ENCODE measurements around the gene NUDT15. TPM values are rescaled to one million over a fixed set of nuclear protein-coding genes. Genes with fewer than 3 reads are reported as not detected.

NUDT15 gene
- total RNA-seq, 2 donors from 2014 or later = 42.0 to 59.8 TPM

DNA sequence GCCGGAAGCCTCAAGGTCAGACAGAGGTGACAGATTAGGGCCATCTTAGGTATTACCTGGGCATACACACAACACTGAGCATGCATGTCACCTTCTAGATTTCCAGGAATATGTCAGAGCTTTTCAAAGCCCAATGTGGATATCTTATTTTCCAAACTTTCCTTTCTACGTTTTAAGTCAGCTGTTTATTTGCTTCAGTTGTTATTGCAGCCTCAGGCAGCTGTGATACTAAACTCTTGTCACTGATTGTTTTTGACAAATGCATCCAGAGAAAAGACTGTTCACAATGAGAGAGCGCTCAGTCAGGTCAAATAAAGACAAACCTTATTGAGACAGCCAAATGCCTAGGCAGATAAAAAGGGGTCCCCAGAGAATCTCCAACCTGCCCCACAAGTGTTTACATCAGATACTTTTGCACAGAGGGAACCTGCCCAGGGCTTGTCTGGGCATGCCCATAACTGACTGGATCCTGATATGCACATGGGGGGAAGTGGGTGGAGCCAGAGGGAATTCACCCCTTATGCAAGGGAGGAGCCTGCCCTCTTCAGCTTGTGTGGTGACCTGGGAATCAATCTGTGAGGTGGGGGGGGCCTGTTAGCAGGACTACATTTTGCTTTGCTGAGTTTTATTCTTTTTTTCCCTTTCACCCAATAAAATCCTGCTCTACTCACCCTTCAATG lies 28.9 kb downstream of the NUDT15 start:
- TF ChIP-seq, protein P1, sequence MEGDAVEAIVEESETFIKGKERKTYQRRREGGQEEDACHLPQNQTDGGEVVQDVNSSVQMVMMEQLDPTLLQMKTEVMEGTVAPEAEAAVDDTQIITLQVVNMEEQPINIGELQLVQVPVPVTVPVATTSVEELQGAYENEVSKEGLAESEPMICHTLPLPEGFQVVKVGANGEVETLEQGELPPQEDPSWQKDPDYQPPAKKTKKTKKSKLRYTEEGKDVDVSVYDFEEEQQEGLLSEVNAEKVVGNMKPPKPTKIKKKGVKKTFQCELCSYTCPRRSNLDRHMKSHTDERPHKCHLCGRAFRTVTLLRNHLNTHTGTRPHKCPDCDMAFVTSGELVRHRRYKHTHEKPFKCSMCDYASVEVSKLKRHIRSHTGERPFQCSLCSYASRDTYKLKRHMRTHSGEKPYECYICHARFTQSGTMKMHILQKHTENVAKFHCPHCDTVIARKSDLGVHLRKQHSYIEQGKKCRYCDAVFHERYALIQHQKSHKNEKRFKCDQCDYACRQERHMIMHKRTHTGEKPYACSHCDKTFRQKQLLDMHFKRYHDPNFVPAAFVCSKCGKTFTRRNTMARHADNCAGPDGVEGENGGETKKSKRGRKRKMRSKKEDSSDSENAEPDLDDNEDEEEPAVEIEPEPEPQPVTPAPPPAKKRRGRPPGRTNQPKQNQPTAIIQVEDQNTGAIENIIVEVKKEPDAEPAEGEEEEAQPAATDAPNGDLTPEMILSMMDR (conservative IDR thresholded peaks at IDR 0.05) = no peak
- no peaks in the 10 kb centered on the region for H3K27me3 Mint-ChIP-seq (ENCODE audit: insufficient read depth)
- WGBS, 2 experiments (ENCODE audit: insufficient coverage in 1 of 2, insufficient read length in 1 of 2) = 93 to 94% methylated on average over 3 of the region's 3 CpGs
- H3K9me3 Mint-ChIP-seq = peaks cover 75% of the 10 kb centered on the region
- Histone ChIP-seq H3K36me3 (ENCODE audit: control insufficient read depth, insufficient read depth, low read length) (peaks cover 86% of the 10 kb centered on the region), H3K27me3 (ENCODE audit: control insufficient read depth, insufficient read depth, low read length, poor library complexity, severe bottlenecking) (no peaks in the 10 kb centered on the region), H3K27ac (ENCODE audit: low read depth, low read length) (no peak overlapping the region), H3K9ac (ENCODE audit: extremely low read depth, low read length, poor library complexity, severe bottlenecking) (no peak overlapping the region), H3K4me3 (ENCODE audit: low read length) (peak overlapping the region; percentile 58), H3K9me3 (ENCODE audit: control insufficient read depth, low read length) (peaks cover 88% of the 10 kb centered on the region), H3K4me1 (ENCODE audit: control insufficient read depth, insufficient read depth, low read length) (no peaks in the 10 kb centered on the region)
- peaks cover 95% of the 10 kb centered on the region for H3K36me3 Mint-ChIP-seq (ENCODE audit: low read depth)
- no peaks in the 10 kb centered on the region for H3K4me1 Mint-ChIP-seq
- DNase-seq = no peak
- H3K27ac Mint-ChIP-seq = no peak overlapping the region
- no peak overlapping the region for H3K4me3 Mint-ChIP-seq

DNA sequence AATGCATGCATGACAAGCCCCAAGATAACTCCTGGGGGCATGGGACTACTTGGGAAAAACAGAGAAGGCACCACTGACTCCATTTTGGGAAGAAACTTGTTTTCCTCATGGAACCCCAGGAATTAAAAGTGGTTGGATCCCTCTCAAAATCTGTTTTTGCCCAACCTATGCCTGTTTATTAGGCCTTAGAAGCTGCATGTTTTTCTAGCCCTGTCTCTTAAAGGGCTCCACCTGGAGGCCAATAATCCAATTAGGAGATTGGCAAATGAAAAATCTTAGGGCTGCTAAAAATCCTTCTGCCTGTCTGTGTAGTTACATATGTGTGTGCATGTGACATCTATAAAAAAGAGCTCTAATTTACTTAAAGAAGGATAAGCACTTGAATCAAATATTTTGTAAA lies 30.5 kb downstream of the NUDT15 start:
- Mint-ChIP-seq H3K4me3 (no peak overlapping the region), H3K4me1 (no peaks in the 10 kb centered on the region), H3K9me3 (peaks cover 83% of the 10 kb centered on the region), H3K36me3 (ENCODE audit: low read depth) (peaks cover 99% of the 10 kb centered on the region), H3K27me3 (ENCODE audit: insufficient read depth) (no peaks in the 10 kb centered on the region), H3K27ac (no peak overlapping the region)
- Histone ChIP-seq H3K4me3 (ENCODE audit: low read length) (peak overlapping the region; percentile 58), H3K9me3 (ENCODE audit: control insufficient read depth, low read length) (peaks cover 99% of the 10 kb centered on the region), H3K36me3 (ENCODE audit: control insufficient read depth, insufficient read depth, low read length) (peaks cover 95% of the 10 kb centered on the region), H3K4me1 (ENCODE audit: control insufficient read depth, insufficient read depth, low read length) (no peaks in the 10 kb centered on the region), H3K27me3 (ENCODE audit: control insufficient read depth, insufficient read depth, low read length, poor library complexity, severe bottlenecking) (no peaks in the 10 kb centered on the region), H3K9ac (ENCODE audit: extremely low read depth, low read length, poor library complexity, severe bottlenecking) (no peak overlapping the region), H3K27ac (ENCODE audit: low read depth, low read length) (no peak overlapping the region)
- TF ChIP-seq, protein P1 (conservative IDR thresholded peaks at IDR 0.05) = peak; percentile 34
- DNase-seq = no peak

DNA sequence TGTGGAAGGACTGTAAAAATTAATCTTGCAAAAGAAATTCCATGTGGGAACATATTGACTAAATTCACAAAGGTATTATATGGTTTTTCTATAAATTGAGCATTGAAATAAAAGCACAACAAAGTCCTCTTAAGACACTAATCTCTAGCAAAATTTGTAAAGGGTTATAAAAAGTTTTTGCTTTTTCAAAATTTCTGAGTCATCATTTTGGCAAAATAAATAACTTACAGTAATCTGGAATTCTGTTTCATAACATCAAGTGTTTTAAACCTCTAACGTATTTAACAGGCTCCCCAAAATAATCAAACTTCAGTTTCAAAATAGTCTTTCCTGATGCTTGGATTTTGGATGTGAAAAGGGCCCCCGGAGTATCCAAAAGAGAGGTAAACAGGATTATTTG lies 31.4 kb downstream of the NUDT15 start:
- Mint-ChIP-seq H3K4me3 (no peak overlapping the region), H3K9me3 (peaks cover 85% of the 10 kb centered on the region), H3K27me3 (ENCODE audit: insufficient read depth) (no peaks in the 10 kb centered on the region), H3K4me1 (no peaks in the 10 kb centered on the region), H3K27ac (no peak overlapping the region), H3K36me3 (ENCODE audit: low read depth) (peaks cover 99% of the 10 kb centered on the region)
- TF ChIP-seq, protein P1 (conservative IDR thresholded peaks at IDR 0.05) = no peak
- peaks cover 100% of the 10 kb centered on the region for H3K9me3 ChIP-seq (ENCODE audit: control insufficient read depth, low read length)
- no peak overlapping the region for H3K9ac ChIP-seq (ENCODE audit: extremely low read depth, low read length, poor library complexity, severe bottlenecking)
- peaks cover 99% of the 10 kb centered on the region for H3K36me3 ChIP-seq (ENCODE audit: control insufficient read depth, insufficient read depth, low read length)
- H3K27me3 ChIP-seq (ENCODE audit: control insufficient read depth, insufficient read depth, low read length, poor library complexity, severe bottlenecking) = no peaks in the 10 kb centered on the region
- H3K4me1 ChIP-seq (ENCODE audit: control insufficient read depth, insufficient read depth, low read length) = no peaks in the 10 kb centered on the region
- H3K4me3 ChIP-seq (ENCODE audit: low read length) = peak overlapping the region; percentile 58
- 100% methylated on average over 1 of the region's 2 CpGs; no CpG with 5 or more reads in 1 of the 2 experiments for whole genome bisulfite sequencing, 2 experiments (ENCODE audit: insufficient coverage in 1 of 2, insufficient read length in 1 of 2)
- no peak overlapping the region for H3K27ac ChIP-seq (ENCODE audit: low read depth, low read length)
- DNase-seq = no peak
